GM06990 (cell line): ENCODE measurements around the gene SRPRA.

ENCODE experiments used
- DNase-seq: peaks from one replicate; pipeline ENCODE4 v3.0.0-alpha.2; 2011; ENCODE audit not compliant: insufficient read length; ENCODE audit errors: extremely low read depth
- H3K27me3 ChIP-seq: replicated peaks from 2 replicates; pipeline ENCODE4 v1.6.0; 2011; ENCODE audit warnings: low read length; ENCODE audit not compliant: control insufficient read depth, insufficient read depth
- H3K36me3 ChIP-seq: 2 replicates; pipeline ENCODE4 v1.5.1; 2011; ENCODE audit warnings: low read length; ENCODE audit not compliant: control insufficient read depth, insufficient read depth
- H3K4me3 ChIP-seq: replicated peaks from 2 replicates; pipeline ENCODE4 v1.5.1; 2011; ENCODE audit warnings: low read depth, mild to moderate bottlenecking, control low read depth, low read length
- CTCF ChIP-seq: IDR thresholded peaks from 2 replicates; pipeline ENCODE4 v1.5.1; 2011; ENCODE audit warnings: low read length, control low read depth, mild to moderate bottlenecking, inconsistent platforms; ENCODE audit not compliant: insufficient read depth, poor library complexity, severe bottlenecking

The SRPRA gene

DNA sequence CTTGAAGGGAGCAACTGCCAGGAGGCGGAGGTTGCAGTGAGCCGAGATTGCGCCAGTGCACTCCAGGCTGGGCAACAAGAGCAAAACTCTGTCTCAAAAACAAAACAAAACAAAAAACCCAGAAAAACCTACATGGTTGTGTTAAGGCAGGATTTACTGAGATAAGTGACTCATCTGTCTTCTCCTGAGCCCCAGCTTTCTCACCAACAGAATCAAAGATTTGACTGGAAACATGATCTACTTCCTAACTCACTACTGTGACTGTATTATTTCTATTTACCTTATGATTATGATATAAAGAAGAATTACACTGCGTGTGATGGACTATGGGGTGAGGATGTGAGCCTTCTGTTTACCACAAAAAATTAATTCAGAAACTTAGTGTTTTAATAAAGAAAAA is 35.3 kb downstream of the SRPRA start:
- H3K27me3 ChIP-seq, result no peaks in the 10 kb centered on the region
- no peaks in the 10 kb centered on the region; the same call in 1 of the 2 replicates for H3K36me3 ChIP-seq
- H3K4me3 ChIP-seq, result no peak overlapping the region
- DNase-seq, result no peak
- TF ChIP-seq CTCF, result no peak

- no peak for TF ChIP-seq CTCF
- no peaks in the 10 kb centered on the region; the same call in 1 of the 2 replicates for H3K36me3 ChIP-seq
Observed at GRCh38 chr11:126232683-126233082, 36.0 kb downstream of the SRPRA start.

DNA sequence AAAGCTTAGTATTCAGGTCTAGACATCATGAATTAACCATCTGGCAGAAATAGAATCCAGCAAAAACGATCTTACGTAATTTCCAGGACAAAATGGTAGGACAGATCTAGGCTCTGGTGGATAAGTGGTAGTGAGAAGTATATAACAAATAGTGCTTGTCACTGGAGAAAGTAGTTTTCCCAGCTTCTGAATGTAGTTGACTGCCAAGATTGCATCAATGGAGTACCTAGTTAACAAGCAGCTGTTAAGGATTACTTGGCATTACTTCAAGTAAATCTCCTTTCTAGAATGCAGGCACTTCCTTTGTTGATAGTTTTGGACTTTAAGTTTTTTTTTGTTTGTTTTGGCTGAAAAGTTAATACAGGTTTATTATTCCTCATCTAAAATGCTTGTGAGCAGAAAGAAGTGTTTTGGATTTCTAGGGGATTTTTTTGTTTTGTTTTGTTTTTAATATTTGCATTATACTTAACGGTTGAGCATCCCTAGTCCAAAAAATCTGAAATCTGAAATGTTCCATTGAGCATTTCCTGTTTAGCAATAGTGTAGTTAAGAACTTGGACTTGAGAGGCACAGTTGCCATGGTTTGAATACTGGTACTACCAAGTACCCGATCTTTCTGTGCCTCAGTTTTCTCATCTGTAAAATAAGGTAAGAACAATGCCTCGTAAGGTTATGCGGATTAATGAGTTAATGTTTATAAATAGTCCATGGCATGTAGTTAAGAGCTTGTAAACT is 36.8 kb downstream of the SRPRA start:
- no peaks in the 10 kb centered on the region; the same call in 1 of the 2 replicates for H3K36me3 ChIP-seq
- TF ChIP-seq CTCF, result no peak
- H3K27me3 ChIP-seq, result no peaks in the 10 kb centered on the region
- no peak overlapping the region for H3K4me3 ChIP-seq
- no peak for DNase-seq

More at GRCh38 chr11:126232683-126233082, 36.0 kb downstream of the SRPRA start:
- H3K27me3 ChIP-seq, result no peaks in the 10 kb centered on the region
- no peak for DNase-seq
- H3K4me3 ChIP-seq, result no peak overlapping the region

- TF ChIP-seq CTCF, result no peak
- Histone ChIP-seq H3K36me3 (no peaks in the 10 kb centered on the region; the same call in 1 of the 2 replicates), H3K4me3 (no peak overlapping the region), H3K27me3 (no peaks in the 10 kb centered on the region)
- DNase-seq, result no peak
Observed at GRCh38 chr11:126229858-126230540, 38.7 kb downstream of the SRPRA start.

- no peak for DNase-seq
- no peak overlapping the region for H3K4me3 ChIP-seq
- TF ChIP-seq CTCF, result no peak
- no peaks in the 10 kb centered on the region for H3K27me3 ChIP-seq
- no peaks in the 10 kb centered on the region; the same call in 1 of the 2 replicates for H3K36me3 ChIP-seq
Observed at GRCh38 chr11:126226334-126227084, 42.2 kb downstream of the SRPRA start.
